IPS DF 4.7 (cell line): Measurements from ENCODE around the gene RPL13.
"Not testable (repeated sequence)": the region's sequence is repeated elsewhere in the genome, so short reads cannot be mapped to it uniquely, and the experiment has no call there.

Source experiments
- DNase-seq: peaks from one replicate; pipeline ENCODE4 v3.0.0-alpha.2; 2013; ENCODE audit warnings: low spot score; ENCODE audit errors: extremely low read depth

The RPL13 gene

GRCh38 chr16:89576153-89577054, 15.9 kb downstream of the RPL13 start:
- DNase-seq, result no peak

DNA sequence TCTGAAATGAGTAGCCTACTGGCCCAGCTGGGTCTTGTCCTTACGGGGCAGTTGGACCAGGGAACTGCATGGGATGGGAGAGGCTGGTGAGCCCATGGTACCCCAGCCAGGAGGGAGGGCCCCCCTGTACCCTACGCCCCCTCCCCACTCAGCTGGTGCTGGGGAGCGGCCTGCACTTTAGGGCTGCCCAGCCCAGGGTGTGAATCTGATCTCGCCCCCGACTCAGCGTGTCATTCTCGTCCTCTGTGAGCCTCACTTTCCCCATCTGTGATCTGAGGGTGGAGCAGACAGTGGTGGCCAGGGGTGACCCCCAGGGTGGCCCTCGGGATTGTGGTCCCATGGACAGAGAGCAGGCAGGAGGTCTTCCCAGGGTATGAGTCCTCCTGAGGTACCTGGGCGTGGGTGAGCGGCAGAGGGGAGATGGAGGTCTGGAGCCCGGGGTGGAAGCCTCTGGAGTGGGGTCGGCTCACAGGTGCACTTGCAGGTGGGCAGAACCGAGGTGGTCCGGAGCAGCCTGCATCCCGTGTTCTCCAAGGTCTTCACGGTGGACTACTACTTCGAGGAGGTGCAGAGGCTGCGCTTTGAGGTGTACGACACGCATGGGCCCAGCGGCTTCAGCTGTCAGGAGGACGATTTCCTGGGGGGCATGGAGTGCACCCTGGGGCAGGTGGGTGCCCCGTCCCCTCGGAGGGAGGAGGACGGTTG, 16.7 kb downstream of the RPL13 start:
- no peak for DNase-seq

DNA sequence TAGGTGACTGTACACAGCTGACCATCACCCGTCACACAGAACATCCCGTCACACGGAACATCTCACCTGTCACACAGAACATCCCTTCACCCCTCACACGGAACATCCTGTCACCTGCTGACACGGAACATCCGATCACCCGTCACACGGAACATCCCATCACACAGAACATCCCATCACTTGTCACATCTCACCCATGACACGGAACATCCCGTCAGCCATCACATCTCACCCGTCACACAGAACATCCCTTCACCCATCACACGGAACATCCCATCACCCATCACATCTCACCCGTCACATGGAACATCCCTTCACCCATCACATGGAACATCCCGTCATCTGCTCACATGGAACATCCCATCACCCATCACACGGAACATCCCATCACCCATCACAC, 18.9 kb downstream of the RPL13 start:
- no peak for DNase-seq

GRCh38 chr16:89581045-89581695, 20.7 kb downstream of the RPL13 start:
- DNase-seq, result no peak

DNA sequence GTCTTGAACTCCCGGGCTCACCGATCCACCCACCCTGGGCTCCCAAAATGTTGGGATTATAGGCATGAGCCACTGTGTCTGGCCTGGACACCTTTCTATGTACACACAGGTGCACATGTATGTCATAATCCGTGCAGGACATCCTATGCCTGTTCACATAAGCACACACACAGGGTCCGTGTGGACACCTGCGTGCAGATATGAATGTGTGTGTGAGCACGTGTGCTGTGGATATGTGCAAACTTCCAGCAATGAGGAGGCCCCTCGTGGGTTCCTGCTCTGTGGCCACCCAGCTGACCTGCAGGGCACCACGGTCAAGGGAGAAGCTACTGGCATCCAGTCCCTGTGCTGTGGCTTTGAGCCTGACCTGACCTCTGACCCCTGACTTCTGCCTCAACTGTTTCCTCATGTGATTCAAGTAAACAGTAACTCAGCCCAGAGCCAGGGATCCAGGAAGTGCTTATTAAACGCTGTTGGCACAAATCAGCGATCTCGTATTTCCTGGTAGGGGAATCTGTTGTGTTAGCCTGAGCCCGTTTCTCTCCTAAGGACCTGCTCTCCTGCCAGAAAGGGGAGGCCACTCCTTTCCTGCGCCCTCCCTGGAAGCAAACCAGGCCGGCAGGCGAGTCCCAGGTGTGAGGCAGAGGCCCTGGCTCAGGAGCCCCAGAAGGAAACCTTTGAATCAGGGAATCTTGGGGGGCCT, 21.5 kb downstream of the RPL13 start:
- no peak for DNase-seq

DNA sequence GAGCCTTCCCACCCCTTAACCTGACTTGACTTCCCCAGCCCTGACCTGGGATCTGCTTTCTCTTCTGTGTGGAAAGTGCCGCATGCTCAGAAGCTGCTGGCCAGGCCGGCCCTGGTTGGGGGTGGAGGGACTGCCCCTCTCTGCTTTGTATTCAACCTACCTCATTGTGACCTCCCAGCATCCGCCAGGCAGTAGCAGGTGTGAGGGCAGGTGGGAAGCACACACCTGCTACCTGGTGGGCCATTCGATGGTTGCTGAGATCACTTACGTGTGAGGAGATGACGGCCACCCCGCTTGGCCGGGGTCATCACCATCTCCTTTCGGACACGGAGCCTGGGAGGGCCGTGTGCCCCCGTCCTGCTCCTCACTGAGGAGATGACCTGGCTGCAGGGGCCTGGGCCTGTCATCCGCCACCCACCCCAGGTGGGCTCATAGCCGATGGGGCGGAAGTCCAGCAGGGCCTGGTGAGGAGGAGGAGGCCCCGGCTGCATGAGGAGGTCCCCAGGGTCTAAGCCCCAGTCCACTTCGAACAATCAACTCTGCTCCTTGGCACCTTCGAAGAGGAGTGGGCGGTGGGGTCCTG, 22.2 kb downstream of the RPL13 start:
- no peak for DNase-seq

DNA sequence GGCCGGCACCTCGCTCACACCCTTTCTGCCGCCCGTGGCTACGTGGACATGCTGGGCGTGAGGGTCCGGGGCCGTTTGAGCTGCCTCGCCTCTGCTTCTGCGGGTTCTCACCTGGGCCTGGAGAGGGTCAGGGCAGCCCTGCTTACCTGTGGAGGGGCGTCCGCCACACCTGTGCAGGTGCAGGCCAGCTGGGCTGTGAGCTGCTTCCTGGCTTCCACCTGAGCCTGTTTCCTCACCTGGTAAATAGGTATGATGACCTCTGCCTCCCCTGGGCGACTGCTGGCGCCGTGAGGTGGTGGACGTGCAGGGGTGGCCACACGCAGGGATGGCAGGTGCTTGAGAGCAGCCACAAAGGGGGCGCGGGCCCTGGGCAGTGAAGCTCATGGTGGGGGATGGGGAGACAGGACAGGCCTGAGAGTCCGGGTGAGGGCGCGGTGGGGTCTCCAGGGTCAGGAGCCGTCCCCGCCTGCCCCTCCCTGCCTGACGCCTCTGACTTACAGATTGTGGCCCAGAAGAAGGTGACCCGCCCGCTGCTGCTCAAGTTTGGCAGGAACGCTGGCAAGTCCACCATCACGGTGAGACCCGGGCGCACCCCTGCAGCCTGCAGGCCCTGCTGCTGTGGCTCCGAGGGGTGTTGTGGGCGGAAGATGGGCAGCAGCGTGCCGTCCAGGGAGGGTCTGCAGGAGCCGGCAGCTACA, 22.9 kb downstream of the RPL13 start:
- DNase-seq, result no peak

DNA sequence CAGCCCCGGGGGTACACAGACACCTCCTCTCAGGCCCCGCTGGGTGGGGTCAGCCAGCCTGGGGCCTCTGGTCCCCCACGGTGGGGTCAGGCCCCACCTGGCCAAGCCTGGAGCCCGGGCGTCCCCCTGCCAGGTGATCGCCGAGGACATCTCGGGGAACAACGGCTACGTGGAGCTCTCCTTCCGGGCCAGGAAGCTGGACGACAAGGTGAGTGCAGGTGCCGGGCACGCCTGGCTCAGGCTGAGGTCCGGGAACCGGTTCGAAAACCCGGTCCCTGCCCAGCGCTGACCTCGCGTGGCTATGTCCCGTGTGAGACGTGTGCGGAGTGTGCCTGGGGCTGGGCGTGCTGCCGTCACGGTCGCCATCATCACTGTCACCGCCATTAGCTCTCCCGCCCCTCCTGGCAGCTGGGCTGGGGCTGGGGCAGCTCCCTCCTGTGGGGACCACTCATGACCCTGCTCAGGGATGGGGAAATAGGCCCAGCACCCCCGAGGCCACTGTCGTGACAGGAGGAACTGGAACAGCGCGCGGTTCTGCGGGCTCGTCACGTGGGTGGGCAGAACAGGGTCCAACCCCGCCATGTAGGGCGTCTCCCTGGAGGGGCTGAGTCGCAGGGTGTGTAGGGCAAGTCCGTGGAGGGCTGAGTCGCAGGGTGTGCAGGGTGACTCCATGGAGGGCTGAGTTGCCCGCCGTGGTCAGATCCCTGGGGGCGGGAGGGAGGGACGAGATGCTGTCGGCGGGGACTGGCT, 23.6 kb downstream of the RPL13 start:
- DNase-seq, result no peak

DNA sequence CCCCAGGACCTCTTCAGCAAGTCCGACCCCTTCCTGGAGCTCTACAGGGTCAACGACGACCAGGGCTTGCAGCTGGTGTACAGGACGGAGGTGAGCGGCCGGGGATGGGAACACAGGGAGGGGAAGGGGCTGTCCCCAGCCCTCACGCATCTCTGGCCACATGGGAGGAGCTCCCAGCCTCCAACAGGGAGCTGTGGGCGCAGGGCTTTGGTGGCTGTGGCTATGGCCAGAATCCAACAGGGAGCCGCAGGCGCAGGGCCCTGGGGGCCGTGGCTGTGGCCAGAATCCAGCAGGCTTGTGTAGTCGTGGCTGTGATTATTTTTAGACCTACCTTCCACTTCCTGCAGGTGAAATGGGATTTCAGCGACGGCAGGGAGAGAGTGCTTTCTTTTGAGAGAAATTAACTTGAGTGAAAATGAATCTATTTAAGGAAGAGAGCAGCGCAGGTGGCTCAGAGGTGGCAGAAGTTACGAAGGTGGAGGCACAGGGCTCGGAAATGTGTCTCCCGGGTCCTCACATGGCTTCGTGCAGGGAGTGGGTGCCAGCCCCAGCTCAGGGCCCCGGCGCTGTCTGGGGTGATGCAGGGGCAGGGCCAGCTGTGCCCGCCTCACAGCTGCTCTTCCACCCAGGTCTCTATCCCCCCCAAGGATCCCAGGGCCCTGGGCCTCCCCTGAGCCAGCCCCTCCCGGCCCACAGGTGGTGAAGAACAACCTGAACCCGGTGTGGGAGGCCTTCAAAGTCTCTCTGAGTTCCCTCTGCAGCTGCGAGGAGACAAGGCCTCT, 24.5 kb downstream of the RPL13 start:
- DNase-seq, result no peak

- DNase-seq, result no peak
These were observed 25.7 kb downstream of the RPL13 start for GRCh38 chr16:89586218-89586617.

DNA sequence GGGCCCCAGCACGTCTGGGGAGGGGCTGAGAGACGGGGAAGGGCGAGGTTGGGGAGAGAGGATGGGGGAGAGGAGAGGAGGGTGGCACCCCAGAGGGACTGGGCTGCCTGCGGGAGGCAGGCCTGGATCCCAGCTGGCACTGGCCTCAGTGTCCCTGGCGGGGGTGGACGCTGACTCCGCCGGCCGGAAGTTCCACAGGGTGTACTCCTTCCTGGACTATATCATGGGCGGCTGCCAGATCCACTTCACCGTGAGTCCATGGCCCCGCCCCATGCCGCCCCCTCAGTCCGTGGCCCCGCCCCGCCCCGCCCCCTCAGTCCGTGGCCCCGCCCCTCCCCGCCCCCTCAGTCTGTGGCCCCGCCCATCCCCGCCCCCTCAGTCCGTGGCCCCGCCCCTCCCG, 26.4 kb downstream of the RPL13 start:
- DNase-seq, result no peak

DNA sequence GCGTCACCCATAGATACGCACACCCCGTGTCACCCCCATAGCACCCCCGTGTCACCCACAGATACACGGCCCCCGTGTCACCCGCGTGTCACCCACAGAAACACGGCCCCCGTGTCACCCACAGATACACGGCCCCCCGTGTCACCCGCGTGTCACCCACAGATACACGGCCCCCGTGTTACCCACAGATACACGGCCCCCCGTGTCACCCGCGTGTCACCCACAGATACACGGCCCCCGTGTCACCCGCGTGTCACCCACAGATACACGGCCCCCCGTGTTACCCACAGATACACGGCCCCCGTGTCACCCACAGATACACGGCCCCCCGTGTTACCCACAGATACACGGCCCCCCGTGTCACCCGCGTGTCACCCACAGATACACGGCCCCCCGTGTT, 27.2 kb downstream of the RPL13 start:
- DNase-seq, result not testable (repeated sequence)

DNA sequence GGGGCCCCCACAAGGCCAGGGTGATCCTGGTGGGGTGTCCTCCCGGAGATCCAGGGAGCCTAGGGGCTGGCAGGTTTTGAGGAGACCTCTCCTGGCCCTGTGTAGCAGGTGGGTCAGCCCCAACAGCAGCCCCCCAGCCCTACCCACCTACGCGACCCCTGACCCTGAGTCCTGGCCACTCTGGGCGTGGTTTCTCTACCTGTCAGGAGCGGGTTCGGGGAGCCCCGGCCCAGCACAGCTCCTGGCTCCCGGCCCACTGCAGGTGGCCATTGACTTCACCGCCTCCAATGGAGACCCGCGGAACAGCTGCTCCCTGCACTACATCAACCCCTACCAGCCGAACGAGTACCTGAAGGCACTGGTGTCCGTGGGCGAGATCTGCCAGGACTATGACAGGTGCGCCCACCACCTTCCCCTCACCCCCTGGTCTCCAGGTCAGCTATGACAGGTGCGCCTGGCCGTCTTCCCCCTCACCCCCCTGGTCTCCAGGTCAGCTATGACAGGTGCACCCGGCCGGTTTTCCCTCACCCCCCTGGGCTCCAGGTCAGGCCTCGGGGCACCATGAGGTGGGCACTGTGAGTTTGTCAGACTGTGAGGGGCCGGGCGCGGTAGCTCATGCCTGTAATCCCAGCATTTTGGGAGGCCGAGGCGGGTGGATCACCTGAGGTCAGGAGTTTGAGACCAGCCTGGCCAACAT, 28.1 kb downstream of the RPL13 start:
- no peak for DNase-seq

GRCh38 chr16:89589241-89589926, 28.9 kb downstream of the RPL13 start:
- DNase-seq, result no peak

DNA sequence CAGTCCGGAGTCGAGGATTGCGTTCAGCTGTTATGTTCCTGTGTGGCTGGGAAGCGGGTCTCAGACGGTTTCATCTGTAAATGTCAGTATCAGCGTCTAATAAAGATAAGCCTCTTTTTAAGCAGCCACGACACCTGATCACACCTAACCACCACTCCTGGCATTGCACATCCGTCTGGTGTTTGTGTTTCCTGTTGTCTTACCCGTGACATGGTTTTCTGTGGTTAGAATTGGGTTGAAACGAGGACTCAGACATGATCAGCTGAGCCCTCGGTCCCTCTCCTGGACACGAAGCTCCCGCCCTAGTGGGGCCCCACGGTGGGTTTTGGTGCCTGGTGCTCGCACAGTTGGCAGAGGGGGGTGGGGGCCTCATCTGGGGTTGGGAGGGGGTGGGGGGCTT, 33.4 kb downstream of the RPL13 start:
- DNase-seq, result no peak

DNA sequence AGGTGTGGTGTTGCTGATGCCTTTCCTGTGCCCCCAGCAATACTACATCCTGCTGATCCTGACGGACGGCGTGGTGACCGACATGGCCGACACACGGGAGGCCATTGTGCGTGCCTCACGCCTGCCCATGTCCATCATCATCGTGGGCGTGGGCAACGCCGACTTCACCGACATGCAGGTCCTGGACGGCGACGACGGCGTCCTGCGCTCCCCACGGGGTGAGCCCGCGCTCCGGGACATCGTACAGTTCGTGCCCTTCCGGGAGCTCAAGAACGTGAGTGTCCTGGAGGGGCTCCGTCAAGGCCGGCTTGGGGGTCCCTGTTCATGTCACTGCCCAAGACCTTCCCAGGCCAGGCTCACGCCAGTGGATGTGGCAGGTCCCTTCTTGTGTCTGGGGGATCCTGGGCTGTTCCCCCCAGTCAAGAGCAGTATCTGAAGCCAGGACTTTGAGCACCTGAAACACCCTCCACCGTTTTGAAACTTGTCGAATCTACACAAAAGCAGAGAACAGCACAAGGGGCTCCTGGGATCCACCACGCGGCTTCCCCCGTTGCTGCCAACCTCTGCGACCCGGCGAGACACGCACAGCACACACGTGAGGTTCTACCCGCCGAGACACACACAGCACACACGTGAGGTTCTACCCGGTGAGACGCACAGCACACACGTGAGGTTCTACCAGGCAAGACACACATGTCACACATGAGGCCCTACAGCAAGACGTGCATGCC, 35.0 kb downstream of the RPL13 start:
- DNase-seq, result no peak

- no peak for DNase-seq
These were observed 35.7 kb downstream of the RPL13 start for GRCh38 chr16:89596061-89596689.
